GM18951 (cell line): ENCODE measurements around the gene KCMF1.

ENCODE experiments used
- POLR2A ChIP-seq: IDR thresholded peaks from 4 replicates; pipeline ENCODE4 v1.6.1; 2011; ENCODE audit warnings: mild to moderate bottlenecking; ENCODE audit not compliant: insufficient read length, insufficient read depth; ENCODE audit errors: extremely low read depth
- in situ Hi-C: fragments of 300-500 bp; cut with MboI; formaldehyde crosslinking; loops from one replicate; pipeline ENCODE4 v1.12.0; 2022; ENCODE audit warnings: low sequenced_read_pairs, mixed read lengths, inconsistent platforms; ENCODE audit not compliant: unreplicated experiment

Gene KCMF1

DNA sequence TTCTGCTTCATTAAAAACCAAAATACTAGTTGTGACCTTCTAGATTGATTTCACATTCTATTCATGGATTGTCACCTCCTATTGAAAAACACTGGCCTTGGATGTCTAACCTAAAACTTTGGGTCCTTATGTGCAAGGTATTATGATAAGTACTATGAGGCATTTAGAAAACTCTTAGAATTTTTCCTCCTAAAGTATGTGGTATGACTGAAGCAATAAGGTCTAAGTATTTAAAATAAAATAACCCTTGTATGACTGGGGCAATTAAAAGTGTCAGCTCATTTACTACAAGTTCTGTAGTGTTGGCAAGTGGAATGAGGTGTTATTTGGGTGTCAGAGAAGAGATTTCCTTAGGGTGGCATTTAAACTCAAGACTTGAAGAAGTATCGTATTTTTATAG lies 15.1 kb downstream of the KCMF1 start:
- in situ Hi-C loops, result no loop called here
- no peak for TF ChIP-seq POLR2A

GRCh38 chr2:84989422-84989821 lies 18.5 kb downstream of the KCMF1 start:
- in situ Hi-C loops, result no loop called here

DNA sequence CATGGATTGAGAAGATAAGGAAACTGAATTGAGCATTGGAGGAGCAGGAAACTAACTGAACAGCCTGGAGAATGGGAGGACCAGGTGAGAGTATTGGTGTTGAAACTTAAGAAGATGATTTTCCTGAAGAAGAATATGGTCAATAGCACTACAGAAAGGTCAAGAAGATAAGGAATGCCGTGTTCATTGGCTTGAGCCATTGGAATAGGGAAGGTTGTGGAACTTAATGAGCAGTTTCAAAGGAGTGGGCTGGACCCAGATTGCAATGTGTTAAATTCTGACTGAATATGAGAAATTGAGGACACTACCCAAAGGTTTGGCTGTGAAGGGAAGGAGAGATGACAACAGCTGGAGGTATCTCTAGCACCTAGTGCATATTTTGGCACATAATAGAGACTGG lies 19.0 kb downstream of the KCMF1 start:
- in situ Hi-C loops, result no loop called here
- no peak for TF ChIP-seq POLR2A

More at GRCh38 chr2:84989422-84989821, 18.5 kb downstream of the KCMF1 start:
- TF ChIP-seq POLR2A, result no peak

GRCh38 chr2:84991404-84992160 lies 20.6 kb downstream of the KCMF1 start:
- TF ChIP-seq POLR2A, result no peak

DNA sequence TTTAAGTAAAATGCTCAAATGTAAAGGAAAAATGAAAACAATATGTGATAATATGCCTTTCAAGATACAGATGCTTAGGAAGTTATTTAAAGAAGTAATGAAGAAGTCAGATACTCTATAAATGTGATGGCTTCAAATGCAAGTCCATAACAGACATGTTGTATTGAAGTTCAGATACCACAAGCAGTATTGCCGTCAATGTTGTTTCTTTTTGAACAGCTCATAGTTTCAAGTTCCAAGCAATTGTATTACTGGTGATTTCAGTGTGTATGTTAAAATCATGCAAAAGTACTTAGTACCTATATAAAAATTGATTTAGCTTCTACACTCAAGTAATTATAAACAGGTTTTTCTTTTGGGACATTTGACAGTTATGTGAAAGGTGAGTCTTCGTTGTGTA lies 24.9 kb downstream of the KCMF1 start:
- no peak for TF ChIP-seq POLR2A
- in situ Hi-C loops, result no loop called here

More at GRCh38 chr2:84991404-84992160, 20.6 kb downstream of the KCMF1 start:
- in situ Hi-C loops, result no loop called here

- in situ Hi-C loops, result no loop called here
- TF ChIP-seq POLR2A, result no peak
Observed at GRCh38 chr2:84996909-84997308, 25.9 kb downstream of the KCMF1 start.

GRCh38 chr2:84999553-84999955 lies 28.6 kb downstream of the KCMF1 start:
- no peak for TF ChIP-seq POLR2A
- in situ Hi-C loops, result no loop called here

- in situ Hi-C loops, result loop anchor here (10.0 kb wide), 1 partner anchor 67 kb away; no protein-coding TSS in a partner anchor
- TF ChIP-seq POLR2A, result no peak
Observed at GRCh38 chr2:85001595-85001994, 30.6 kb downstream of the KCMF1 start.

DNA sequence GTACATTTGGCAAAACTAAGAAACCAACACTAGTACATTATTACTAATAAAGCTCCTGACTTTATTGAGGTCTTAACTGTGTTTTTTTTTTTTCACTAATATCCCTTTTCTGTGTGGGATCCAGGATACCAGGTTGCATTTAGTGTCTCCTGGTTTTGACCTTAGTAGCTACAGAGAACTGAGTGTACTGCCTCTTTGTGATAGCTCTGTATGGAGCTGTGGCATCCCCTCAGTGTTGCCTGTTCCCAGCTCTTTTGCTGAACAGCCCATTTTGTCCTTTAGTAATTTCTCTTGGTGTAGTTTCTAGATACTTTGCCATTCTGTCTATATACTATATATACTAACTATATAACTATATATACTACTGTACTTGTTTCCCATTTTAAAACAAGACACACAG lies 31.6 kb downstream of the KCMF1 start:
- in situ Hi-C loops, result loop anchor here (10.0 kb wide), 1 partner anchor 68 kb away; no protein-coding TSS in a partner anchor
- TF ChIP-seq POLR2A, result no peak

- TF ChIP-seq POLR2A, result no peak
- in situ Hi-C loops, result loop anchor here (10.0 kb wide), 1 partner anchor 73 kb away; no protein-coding TSS in a partner anchor
Observed at GRCh38 chr2:85008252-85008651, 37.3 kb downstream of the KCMF1 start.

DNA sequence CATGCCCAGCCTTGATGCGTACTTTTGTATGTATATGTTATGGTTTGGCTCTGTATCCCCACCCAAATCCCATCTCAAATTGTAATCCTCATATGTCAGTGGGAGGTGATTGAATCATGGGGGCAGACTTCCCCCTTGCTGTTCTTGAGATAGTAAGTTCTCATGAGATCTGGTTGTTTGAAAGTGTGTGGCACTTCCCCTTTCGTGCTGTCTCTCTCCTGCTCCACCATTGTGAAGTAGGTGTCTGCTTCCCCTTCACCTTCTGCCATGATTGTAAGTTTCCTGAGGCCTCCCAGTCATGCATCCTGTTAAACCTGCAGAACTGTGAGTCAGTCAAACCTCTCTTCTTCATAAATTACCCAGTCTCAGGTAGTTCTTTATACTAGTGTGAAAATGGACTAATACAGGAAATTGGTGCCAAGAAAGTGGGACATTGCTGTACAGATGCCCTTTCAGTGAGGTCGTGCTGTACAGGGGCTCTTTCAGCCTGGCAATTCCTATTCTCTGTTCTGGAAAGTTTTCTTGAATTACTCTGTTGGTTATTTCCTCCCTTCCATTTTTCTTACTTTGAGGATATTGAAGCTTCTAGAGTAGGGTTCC lies 38.2 kb downstream of the KCMF1 start:
- in situ Hi-C loops, result loop anchor here (10.0 kb wide), 1 partner anchor 74 kb away; no protein-coding TSS in a partner anchor
- TF ChIP-seq POLR2A, result no peak

DNA sequence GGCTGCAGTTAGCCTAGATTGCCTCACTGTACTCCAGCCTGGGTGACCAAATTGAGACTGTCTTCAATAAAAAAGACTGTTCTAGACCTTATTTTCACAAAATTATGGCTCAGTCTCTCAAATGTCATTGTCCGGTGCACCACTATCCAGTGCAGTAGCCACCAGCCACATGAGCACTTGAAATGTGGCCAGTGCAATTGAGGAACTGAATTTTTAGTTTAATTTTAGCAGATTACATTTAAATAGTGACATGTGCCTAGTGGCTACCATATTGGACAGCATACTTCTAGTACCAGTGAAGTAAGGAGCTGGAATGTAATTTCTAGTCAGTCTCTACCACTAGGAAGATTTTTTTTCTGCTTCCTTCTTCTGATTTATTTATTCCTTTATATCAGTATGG lies 39.4 kb downstream of the KCMF1 start:
- in situ Hi-C loops, result no loop called here
- no peak for TF ChIP-seq POLR2A

- TF ChIP-seq POLR2A, result no peak
- in situ Hi-C loops, result no loop called here
Observed at GRCh38 chr2:85011098-85011497, 40.1 kb downstream of the KCMF1 start.

- no peak for TF ChIP-seq POLR2A
- in situ Hi-C loops, result no loop called here
Observed at GRCh38 chr2:85011747-85012146, 40.8 kb downstream of the KCMF1 start.

- TF ChIP-seq POLR2A, result no peak
Observed at GRCh38 chr2:85012431-85012830, 41.5 kb downstream of the KCMF1 start.

More at GRCh38 chr2:85012431-85012830, 41.5 kb downstream of the KCMF1 start:
- in situ Hi-C loops, result no loop called here
